Endodermal cell (in vitro differentiated cells): ENCODE results near the gene BMPR1B. TPM values are rescaled to one million over a fixed set of nuclear protein-coding genes. Genes with fewer than 3 reads are reported as not detected.

ENCODE experiments used
- DNase-seq: peaks from one replicate; pipeline ENCODE4 v3.0.0-alpha.2; 2017
- H3K27ac ChIP-seq: 2 replicates; pipeline ENCODE4 v1.5.1; 2013; ENCODE audit warnings: mild to moderate bottlenecking, low read depth, low read length, moderate library complexity
- H3K27me3 ChIP-seq: 2 replicates; pipeline ENCODE4 v1.6.1; 2013; ENCODE audit warnings: mild to moderate bottlenecking, low read length, moderate library complexity; ENCODE audit not compliant: insufficient read depth, control insufficient read depth, poor library complexity, severe bottlenecking
- H3K36me3 ChIP-seq: 2 replicates; pipeline ENCODE4 v1.7.0; 2013; ENCODE audit warnings: mild to moderate bottlenecking, low read length, moderate library complexity; ENCODE audit not compliant: control insufficient read depth, insufficient read depth
- H3K4me1 ChIP-seq: one replicate; pipeline ENCODE4 v1.7.0; 2013; ENCODE audit warnings: low read length; ENCODE audit not compliant: control insufficient read depth, insufficient read depth
- H3K4me3 ChIP-seq: 2 replicates; pipeline ENCODE4 v1.5.1; 2013; ENCODE audit warnings: mild to moderate bottlenecking, low read length, moderate library complexity
- H3K9ac ChIP-seq: 2 replicates; pipeline ENCODE4 v1.6.1; 2013; ENCODE audit warnings: mild to moderate bottlenecking, low read length, moderate library complexity; ENCODE audit not compliant: poor library complexity, severe bottlenecking; ENCODE audit errors: extremely low read depth
- H3K9me3 ChIP-seq: 2 replicates; pipeline ENCODE4 v1.6.1; 2013; ENCODE audit warnings: mild to moderate bottlenecking, low read length, moderate library complexity; ENCODE audit not compliant: control insufficient read depth
- H3K27ac Mint-ChIP-seq: 2 replicates; pipeline ENCODE4 v1.8.0; 2020; ENCODE audit warnings: mixed read lengths
- H3K27me3 Mint-ChIP-seq: 2 replicates; pipeline ENCODE4 v1.8.0; 2021; ENCODE audit warnings: mild to moderate bottlenecking, mixed read lengths; ENCODE audit not compliant: insufficient read depth
- H3K36me3 Mint-ChIP-seq: 2 replicates; pipeline ENCODE4 v1.8.0; 2020; ENCODE audit warnings: low read depth, mixed read lengths
- H3K4me1 Mint-ChIP-seq: 2 replicates; pipeline ENCODE4 v1.8.0; 2020; ENCODE audit warnings: mixed read lengths
- H3K4me3 Mint-ChIP-seq: 2 replicates; pipeline ENCODE4 v1.8.0; 2020; ENCODE audit warnings: mild to moderate bottlenecking, moderate library complexity, mixed read lengths
- H3K9me3 Mint-ChIP-seq: 2 replicates; pipeline ENCODE4 v1.8.0; 2020; ENCODE audit warnings: mild to moderate bottlenecking, mixed read lengths
- WGBS, 2 experiments: methylation state at CpG; one replicate each; pipeline versions ENCODE4 v1.1.5 to v1.1.7; 2013; ENCODE audit warnings: missing lambda C conversion rate in 2 of 2, mixed read lengths in 1 of 2; ENCODE audit not compliant: insufficient coverage in 1 of 2, insufficient read length in 1 of 2; 5-methylcytosine and 5-hydroxymethylcytosine counted together
- total RNA-seq, 2 donors: library from RNA; stranded (reverse); fragmentation: NEBNext Ultra II Directional in 1 of 2; extraction: Animal tissue kit (Norgen Biotek cat#: 25700) in 1 of 2; gene quantifications; 2 replicates in 1 of 2; 3 replicates in 1 of 2; pipeline ENCODE4 v1.2.1, GENCODE V29; 2021
- TF ChIP-seq, protein P1 (sequence below): fragments of 200-600 bp; sonication (generic); conservative IDR thresholded peaks from 2 replicates; pipeline ENCODE4 v1.5.0; 2021; ENCODE audit warnings: antibody characterized with exemption, mild to moderate bottlenecking

Gene BMPR1B
- total RNA-seq, 2 donors from 2014 or later, result 2.8 to 3.6 TPM

DNA sequence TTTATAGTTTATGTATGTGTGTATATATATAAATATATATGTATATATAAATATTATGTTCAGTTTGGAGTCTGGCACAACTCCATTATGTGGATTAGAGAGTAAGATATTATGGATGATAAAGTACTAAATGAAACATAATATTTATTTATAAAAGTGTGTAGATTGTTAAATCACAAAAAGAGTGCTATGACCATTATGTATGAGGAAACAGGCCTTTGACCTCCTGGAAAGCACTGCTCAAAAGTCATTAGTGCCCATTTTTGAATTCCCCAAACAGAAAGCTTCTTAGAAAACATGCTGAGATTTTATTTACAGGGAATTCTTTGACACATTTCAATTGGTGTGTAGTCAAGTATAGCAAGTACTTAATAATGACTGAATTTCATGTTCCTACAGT is 399.8 kb downstream of the BMPR1B start:
- H3K4me1 ChIP-seq, result no peaks in the 10 kb centered on the region

DNA sequence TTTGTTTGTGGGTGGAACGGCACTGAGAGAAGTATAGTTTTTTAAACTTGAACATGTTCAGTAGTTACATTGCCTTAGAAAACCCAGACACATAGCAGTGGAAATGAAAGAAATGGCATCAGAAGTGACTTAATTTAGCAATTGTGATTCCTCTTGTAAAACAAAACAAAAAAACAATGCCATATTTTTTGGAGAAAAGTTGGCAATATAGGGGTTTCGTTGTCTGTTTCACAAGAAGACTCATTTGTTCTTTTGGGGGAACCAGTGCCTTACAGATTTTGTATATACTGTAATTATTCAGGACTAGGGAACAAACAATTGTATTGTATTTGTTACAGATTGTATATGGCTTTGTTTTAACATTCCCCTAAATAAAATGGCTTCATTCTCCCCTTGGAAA is 400.3 kb downstream of the BMPR1B start:
- H3K4me1 ChIP-seq, result no peaks in the 10 kb centered on the region
- no peaks in the 10 kb centered on the region for H3K9me3 ChIP-seq
- H3K9ac ChIP-seq, result no peak overlapping the region
- 93 to 100% methylated on average over 1 to 2 of the region's 2 CpGs for WGBS, 2 experiments
- no peaks in the 10 kb centered on the region for H3K36me3 Mint-ChIP-seq
- no peak overlapping the region for H3K27ac Mint-ChIP-seq
- no peaks in the 10 kb centered on the region for H3K27me3 ChIP-seq
- no peaks in the 10 kb centered on the region for H3K9me3 Mint-ChIP-seq
- no peak for DNase-seq
- no peak overlapping the region for H3K27ac ChIP-seq
- H3K4me3 Mint-ChIP-seq, result no peak overlapping the region
- H3K4me3 ChIP-seq, result no peak overlapping the region
- no peaks in the 10 kb centered on the region for H3K36me3 ChIP-seq
- TF ChIP-seq, protein P1, sequence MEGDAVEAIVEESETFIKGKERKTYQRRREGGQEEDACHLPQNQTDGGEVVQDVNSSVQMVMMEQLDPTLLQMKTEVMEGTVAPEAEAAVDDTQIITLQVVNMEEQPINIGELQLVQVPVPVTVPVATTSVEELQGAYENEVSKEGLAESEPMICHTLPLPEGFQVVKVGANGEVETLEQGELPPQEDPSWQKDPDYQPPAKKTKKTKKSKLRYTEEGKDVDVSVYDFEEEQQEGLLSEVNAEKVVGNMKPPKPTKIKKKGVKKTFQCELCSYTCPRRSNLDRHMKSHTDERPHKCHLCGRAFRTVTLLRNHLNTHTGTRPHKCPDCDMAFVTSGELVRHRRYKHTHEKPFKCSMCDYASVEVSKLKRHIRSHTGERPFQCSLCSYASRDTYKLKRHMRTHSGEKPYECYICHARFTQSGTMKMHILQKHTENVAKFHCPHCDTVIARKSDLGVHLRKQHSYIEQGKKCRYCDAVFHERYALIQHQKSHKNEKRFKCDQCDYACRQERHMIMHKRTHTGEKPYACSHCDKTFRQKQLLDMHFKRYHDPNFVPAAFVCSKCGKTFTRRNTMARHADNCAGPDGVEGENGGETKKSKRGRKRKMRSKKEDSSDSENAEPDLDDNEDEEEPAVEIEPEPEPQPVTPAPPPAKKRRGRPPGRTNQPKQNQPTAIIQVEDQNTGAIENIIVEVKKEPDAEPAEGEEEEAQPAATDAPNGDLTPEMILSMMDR, result no peak
- H3K27me3 Mint-ChIP-seq, result no peaks in the 10 kb centered on the region
- peaks cover 30% of the 10 kb centered on the region for H3K4me1 Mint-ChIP-seq

More for the DNA sequence above, 399.8 kb downstream of the BMPR1B start:
- H3K9ac ChIP-seq, result no peak overlapping the region
- no peaks in the 10 kb centered on the region for H3K36me3 ChIP-seq
- H3K4me3 ChIP-seq, result no peak overlapping the region
- no peaks in the 10 kb centered on the region for H3K9me3 ChIP-seq
- no peaks in the 10 kb centered on the region for H3K27me3 Mint-ChIP-seq
- no peaks in the 10 kb centered on the region for H3K36me3 Mint-ChIP-seq
- no peak overlapping the region for H3K27ac Mint-ChIP-seq
- no peaks in the 10 kb centered on the region for H3K27me3 ChIP-seq
- no peaks in the 10 kb centered on the region for H3K9me3 Mint-ChIP-seq
- DNase-seq, result no peak
- TF ChIP-seq, protein P1, result no peak
- no peak overlapping the region for H3K4me3 Mint-ChIP-seq
- H3K27ac ChIP-seq, result no peak overlapping the region
- H3K4me1 Mint-ChIP-seq, result peaks cover 30% of the 10 kb centered on the region

DNA sequence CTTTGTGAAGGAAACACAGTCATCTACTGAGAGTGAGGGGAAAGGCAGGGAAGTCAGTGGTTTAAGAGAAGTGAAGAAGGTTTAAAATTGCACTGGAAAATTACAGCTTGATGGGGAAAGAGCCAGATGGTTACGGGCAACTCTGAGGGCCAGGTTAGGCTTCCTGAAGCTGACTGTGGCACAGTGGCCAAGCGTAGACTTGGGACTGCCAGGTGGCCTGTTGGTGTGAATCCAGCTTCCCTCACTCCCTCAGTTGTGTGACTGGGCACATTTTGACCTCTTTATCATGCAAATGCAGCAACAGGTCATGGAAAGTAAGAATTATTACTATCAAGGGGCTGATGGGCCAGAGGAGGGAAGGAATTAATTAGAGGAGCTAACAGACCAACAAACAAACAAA is 400.9 kb downstream of the BMPR1B start:
- H3K4me1 ChIP-seq, result no peaks in the 10 kb centered on the region
- no peak overlapping the region for H3K9ac ChIP-seq
- no peak overlapping the region for H3K27ac ChIP-seq
- no peak overlapping the region for H3K4me3 ChIP-seq
- H3K27ac Mint-ChIP-seq, result no peak overlapping the region
- TF ChIP-seq, protein P1, result no peak
- no peaks in the 10 kb centered on the region for H3K9me3 ChIP-seq
- H3K4me3 Mint-ChIP-seq, result no peak overlapping the region
- no peaks in the 10 kb centered on the region for H3K27me3 ChIP-seq
- 89% methylated on average over 1 to 2 of the region's 2 CpGs for WGBS, 2 experiments
- H3K36me3 ChIP-seq, result no peaks in the 10 kb centered on the region
- peak; percentile 48 for DNase-seq
- no peaks in the 10 kb centered on the region for H3K9me3 Mint-ChIP-seq
- H3K4me1 Mint-ChIP-seq, result peaks cover 30% of the 10 kb centered on the region
- no peaks in the 10 kb centered on the region for H3K36me3 Mint-ChIP-seq
- no peaks in the 10 kb centered on the region for H3K27me3 Mint-ChIP-seq
